GM19025 (cell line): Measurements from ENCODE around the gene IRF6.
"Not testable (repeated sequence)": the region's sequence is repeated elsewhere in the genome, so short reads cannot be mapped to it uniquely, and the experiment has no call there.

Source experiments
- ATAC-seq: cut with Tn5 transposase; IDR thresholded peaks from one replicate; pipeline ENCODE4 v1.9.1; 2021; ENCODE audit warnings: mild to moderate bottlenecking, low read depth, moderate library complexity; ENCODE audit not compliant: unreplicated experiment

Gene IRF6

DNA sequence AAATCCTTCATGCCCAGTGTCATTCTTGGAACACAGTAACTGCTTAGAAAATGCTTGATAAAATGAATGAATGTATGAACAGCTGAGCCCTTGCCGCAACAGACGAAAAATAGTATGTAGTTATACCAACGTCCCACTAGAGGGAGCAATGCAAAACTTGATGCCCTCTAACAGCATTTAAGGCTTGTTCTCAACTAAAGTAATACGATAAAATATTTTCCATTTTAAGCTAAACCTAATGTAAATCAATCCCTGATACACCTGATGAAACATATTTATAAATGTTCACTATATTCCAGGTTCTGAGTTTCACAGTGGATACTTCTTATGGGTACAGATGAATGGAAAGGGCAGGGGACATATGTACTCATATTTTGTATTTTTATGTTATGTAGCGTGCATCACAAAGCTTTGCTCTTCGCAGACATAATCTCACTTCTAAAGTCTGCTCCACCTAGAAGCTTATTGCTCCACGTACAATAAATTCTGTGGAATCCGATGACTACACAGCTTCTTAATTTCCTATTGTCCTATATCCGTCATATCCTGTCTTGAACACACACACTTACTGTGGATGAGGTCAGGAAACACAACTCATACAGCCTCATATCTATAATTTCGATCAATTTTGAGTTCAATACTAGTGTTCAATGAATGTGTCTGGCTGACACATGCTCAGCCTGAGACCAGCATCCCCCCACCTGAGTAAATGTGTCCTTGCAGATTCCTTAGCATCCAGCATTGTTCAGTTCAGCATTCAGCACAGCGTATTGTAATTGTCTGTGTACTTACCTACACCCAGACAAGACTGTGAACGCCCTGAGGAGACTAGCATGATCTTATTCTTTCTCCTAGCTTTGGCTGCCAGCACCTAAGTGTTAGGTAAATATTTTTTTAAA, 17.4 kb upstream of the IRF6 start:
- ATAC-seq, result no peak

DNA sequence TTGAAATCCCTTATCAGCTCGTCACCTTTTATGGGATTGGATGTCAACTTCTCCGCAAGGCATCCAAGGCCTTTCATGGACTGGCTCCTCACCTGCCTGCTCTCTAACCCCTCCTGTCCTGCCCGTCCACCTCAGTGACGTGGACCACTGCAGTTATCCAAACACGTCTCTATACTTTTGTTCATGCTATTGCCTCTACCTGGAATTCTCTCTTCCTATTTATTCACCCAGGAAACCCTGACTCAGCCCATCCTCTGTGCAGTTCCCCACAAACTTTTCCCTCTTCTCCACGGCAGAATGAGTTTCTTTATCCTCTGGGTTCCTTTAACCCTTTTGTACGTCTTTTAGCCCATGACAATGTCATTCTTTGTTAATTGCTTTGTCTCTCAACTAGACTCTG, 16.8 kb upstream of the IRF6 start:
- ATAC-seq, result no peak

DNA sequence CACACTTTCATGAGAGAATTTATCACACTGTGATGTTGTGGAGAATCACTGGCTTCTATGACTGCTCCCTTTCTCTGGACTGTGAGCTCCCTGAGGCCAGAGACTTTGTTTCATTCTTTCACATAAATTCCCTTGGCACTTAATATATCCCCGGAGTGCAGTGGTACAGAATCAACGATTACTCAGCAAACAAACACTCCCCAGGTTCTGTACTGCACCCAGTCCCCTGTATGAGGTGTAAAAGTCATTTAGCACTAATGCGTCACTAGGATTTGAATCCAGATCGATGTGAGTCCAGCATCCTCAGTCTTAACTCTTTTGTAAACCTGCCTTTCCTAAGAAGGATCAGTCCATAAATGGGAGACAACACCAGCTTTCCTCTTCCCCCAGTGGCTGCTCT, 15.0 kb upstream of the IRF6 start:
- no peak for ATAC-seq

DNA sequence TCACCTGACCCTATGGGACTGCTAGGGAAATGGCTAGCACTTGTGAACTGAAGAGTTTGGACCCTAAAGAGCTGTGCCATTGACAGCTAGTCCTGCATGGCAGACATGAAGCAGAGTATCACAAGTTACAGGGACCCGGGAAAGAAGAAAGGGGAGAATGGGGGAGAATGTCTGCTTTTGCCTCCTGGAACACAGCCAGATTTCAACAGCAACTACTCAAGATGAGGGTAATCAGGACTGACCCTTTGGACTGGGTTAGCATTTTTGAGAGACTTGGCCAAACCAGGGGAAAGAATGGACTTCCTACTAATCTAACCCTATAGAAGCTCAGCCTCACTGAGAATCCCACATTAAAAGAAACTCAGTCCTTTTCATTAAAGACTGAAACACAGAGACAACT, 13.1 kb upstream of the IRF6 start:
- no peak for ATAC-seq

DNA sequence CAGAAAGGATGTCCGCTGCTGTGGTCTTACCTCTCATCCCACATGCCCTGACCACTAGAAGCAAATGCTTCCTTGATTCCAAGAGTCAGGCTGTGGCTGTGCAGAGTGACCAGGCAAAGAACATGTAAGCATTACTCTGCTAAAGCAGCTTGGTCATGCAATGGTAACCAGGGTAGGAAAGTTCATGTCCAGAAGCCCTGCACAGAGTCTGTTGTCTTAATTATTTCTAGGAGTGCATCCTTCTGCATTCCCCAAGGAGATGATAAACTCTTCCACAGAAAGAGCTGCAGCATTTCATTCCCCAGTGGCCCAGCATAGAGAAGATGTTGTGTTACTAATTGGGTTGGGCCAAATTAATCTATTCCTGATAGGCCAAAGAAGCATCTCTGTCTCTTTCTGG, 11.7 kb upstream of the IRF6 start:
- ATAC-seq, result no peak

DNA sequence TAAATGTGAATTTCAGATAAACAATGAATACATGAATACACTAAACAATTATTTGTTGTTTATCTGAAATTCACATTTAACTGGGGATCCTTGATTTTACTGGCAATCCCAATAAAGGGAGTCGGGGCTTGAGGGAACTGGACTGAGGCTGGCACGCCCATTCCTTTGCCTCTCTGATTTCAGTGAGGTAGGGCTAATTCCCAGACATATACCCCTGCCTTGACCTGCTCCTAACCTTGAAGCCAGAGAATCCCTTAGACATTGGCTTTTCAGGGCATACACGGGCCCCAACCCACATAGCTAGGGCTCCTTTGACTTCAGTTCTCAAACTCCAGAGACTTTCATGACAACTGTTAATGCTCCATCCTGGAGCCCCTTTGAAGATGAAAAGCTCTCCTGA, 11.0 kb upstream of the IRF6 start:
- ATAC-seq, result no peak

DNA sequence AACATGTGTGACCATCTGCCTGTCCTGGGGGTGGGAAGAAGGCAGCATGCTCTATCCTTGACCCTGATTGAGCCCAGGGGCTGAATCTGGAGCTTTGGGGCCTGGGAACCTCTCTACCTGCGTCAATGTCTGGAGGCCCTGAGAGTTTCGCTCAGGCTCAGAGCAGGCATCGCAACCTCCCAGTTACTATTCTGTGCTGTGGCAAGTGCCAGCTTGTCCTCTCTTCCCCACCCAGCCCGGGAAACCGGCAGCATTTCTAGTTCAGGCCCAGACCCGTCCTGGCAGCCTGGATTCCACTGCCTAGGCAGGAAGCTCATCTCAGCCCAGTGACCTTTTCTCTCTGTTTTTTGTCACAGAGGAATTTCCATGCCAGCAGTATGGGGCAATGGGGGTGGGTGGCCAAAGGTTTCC, 10.0 kb upstream of the IRF6 start:
- ATAC-seq, result no peak

GRCh38 chr1:209815490-209815889, 9.5 kb upstream of the IRF6 start:
- ATAC-seq, result no peak

- no peak for ATAC-seq
Measured at GRCh38 chr1:209813902-209814301, 8.0 kb upstream of the IRF6 start.

DNA sequence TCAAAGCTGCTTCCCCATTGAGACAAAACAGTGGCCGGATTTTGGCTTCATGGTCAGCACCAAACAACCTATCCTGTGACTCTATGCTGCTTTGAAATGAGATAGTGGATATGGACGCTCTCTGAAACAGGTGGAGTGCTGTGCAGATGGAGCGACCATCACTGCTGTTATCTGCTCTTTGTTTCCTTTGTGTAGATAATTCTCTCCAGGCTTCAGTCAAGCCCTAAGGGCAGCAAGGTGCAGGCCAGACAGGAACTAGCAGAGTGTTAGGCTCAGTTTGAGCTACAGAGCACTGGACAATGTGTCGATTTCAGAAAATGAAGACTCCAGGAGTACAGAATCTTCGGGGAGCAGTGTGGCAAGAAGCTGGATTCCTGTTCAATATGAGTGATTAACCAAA, 4.8 kb upstream of the IRF6 start:
- ATAC-seq, result no peak

- no peak for ATAC-seq
Measured at GRCh38 chr1:209809611-209810010, 3.7 kb upstream of the IRF6 start.

DNA sequence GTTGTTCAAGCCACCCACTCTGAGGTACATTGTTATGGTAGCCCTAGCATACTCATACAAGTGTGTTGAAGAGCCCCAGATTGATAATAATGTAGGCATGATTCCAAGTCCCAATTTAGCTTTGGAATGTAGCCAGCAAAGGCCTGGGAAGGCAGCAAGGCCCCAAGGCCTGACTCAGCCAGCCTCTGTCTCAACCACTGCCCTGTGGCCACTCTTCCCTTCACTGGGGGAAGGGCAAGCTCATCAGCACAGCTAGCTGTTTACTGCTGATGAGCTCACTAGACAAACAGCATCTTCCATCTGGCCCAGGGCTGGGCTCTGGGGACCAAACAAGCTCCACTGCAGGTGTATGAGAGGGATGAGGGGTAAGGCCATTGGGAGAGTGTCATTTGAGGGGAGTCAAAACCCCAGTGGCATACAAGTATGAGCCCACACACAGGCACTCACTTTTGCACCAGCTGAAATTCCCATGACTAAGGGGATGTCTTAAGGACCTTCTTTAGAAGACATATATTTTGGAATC, 2.2 kb upstream of the IRF6 start:
- no peak for ATAC-seq

- no peak for ATAC-seq
Measured at GRCh38 chr1:209807509-209807908, 1.6 kb upstream of the IRF6 start.

DNA sequence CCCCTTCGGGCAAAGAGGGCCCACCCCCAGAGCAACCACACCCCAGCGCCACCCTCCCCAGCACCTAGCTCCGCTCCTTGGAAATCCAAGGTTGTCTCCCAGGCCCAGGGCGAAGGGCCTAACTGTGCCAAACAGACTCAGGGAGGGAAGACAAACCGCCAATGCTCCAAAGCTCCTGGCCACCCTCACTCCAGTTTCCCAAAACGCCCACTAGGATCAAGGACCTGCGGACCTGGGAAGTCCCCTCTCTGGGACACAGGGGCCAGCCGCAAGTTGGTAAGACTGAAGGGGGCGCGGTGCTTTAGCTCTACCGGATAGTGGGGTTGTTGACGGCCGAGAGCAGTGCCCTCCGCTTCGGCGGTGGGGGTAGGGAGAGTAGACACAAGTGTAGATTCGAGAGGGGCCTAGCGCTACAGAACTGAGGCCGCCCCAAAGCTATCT, 581 bp downstream of the IRF6 start:
- ATAC-seq, result no peak

DNA sequence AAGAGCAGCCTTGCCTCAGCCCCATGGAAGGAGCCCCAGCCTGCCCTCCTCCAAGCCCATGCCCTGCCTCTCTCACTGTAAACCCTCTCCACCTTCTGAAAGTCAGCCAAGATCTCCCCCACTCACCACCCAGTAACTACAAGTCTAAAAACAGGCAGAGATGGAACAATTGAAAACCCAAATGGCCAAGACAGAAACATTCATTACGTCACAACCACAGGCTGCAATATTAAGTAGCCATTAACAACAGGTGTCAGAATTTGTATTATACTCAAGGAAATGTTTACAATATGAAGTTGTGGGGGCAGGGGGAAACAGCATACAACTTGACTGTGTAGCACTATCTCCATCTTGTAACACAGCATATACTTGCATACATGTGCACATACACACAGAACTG, 2.4 kb downstream of the IRF6 start:
- no peak for ATAC-seq

DNA sequence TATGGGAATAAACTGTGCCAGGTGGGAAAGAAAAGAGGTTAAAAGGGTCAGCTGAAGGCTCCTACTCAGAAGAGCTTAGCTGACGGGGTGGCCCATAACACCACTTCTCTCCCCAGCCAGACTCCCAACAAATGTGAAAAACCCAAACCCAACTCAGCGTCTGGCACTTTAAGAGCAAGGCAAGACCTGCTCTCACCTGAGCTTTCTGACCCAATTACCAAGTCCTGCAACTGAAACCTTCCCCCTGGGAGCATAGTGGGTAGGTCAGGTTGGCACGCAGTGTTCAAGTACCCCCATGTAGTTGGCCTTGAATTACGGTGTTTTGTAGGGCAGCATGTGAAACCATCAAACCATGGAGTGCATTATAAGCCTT, 3.2 kb downstream of the IRF6 start:
- ATAC-seq, result no peak

DNA sequence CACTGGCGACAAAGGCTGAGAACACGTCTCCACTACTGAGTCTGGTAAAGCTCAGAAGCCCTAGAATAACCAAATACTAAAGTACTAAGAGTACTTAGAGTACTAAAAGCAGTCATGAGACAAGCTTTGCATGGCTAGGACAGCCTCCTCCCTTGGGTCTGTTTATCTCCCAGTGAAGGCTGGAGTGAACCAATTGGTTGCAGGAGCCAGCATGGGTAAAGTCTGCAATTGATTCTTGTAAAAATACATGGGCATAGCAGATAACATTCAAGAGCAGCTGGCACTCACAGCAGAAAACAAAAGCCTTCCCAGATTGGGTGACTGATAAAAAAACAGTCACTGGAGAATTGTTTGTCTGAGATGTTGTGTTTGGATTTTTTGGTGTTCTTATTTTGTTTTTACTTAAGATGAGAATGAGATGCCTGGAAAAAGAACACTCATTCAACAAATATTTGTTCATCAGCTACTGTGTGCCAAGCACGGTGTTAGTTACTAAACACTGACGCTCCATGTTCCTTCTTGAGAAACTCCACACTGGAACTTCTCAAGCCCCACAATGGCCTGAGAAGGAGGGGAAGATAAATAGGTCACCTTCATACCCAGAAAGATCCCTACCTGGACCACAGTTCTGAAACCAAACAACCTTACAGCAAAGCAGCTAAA, 3.7 kb downstream of the IRF6 start:
- no peak for ATAC-seq

GRCh38 chr1:209800984-209801834, 4.7 kb downstream of the IRF6 start:
- no peak for ATAC-seq

- no peak for ATAC-seq
Measured at GRCh38 chr1:209797978-209798639, 7.8 kb downstream of the IRF6 start.

DNA sequence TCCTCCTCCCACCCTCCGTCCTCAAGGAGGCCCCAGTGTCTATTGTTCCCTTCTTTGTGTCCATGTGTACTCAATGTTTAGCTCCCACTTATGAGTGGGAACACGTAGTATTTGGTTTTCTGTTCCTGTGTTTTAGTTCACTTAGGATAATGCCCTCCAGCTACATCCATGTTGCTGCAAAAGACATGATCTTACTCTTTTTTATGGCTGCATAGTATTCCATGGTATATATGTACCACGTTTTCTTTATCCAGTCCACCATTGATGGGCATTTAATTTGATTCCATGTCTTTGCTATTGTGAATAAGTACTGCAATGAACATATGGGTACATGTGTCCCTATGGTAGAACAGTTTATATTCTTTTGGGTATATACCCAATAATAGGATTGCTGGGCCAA, 12.2 kb downstream of the IRF6 start:
- ATAC-seq, result not testable (repeated sequence)
